Measurements from ENCODE around the gene SOWAHB. TPM values are rescaled to one million over a fixed set of nuclear protein-coding genes. Genes with fewer than 3 reads are reported as not detected.

Gene SOWAHB, protein sequence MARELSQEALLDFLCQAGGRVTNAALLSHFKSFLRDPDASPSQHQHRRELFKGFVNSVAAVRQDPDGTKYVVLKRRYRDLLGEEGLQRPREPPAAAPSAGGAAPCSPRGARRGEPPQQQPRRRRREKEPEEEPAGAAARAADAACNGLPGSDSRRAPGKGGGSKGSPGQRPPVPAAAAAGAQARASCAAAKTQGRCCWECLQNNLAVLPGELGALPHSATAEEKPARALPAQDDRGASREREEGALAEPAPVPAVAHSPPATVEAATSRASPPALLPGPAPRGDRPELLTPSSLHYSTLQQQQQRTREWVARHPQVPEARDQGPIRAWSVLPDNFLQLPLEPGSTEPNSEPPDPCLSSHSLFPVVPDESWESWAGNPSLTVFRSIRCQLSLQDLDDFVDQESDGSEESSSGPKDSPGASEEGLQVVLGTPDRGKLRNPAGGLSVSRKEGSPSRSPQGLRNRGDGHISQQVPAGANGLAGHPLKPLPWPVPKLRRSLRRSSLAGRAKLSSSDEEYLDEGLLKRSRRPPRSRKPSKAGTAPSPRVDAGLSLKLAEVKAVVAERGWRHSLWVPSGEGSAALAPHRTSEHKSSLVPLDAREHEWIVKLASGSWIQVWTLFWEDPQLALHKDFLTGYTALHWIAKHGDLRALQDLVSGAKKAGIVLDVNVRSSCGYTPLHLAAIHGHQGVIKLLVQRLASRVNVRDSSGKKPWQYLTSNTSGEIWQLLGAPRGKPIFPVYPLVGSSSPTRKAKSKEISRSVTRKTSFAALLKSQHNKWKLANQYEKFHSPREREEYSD
- not detected for total RNA-seq

DNA sequence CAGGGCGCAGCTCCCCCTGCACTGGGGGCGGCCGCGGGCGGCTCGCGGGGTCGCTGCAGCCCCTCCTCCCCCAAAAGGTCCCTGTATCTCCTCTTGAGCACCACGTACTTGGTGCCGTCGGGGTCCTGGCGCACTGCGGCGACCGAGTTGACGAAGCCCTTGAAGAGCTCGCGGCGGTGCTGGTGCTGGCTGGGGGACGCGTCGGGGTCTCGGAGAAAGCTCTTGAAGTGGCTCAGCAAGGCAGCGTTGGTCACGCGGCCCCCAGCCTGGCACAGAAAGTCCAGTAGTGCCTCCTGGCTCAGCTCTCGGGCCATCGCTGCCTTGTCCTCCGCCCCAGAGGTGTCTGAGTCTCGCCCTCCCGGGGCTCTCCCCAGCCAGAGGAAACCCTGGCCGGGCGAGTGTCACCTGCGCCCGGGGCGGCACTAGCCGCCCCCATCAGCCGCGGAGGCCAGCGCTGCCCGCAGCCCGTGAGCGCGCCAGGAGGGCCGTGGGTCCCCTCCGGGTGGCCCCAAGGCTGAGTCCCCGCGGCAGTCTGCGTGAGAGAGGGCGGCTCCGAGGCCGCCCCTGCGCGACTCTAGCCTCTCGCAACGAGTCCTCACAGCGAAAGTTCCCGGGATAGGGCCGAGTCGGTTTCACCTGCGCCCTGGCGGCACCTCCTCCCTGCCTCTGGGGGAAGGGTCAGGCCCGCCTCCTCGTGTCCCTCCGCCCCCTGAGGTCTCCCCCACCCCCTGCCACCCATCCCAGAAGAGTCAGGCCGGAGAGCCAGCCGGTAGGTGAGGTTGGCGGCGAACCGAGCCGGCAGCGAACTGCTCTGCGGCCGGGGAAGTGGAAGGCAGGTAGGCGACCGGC, at the start of gene SOWAHB:
TSS of gene SOWAHB (minus strand) at position 609 of the 849 bp plus-strand sequence. CDS start at position 314, 295 bp downstream.
- peak; percentile 33 for DNase-seq
- no peaks in the 10 kb centered on the region for H3K4me1 Mint-ChIP-seq (ENCODE audit: low read depth)
- no peaks in the 10 kb centered on the region for H3K9me3 Mint-ChIP-seq
- H3K27me3 Mint-ChIP-seq, result peaks cover 24% of the 10 kb centered on the region
- POLR2A ChIA-PET, result no interaction called here
- CTCF ChIA-PET, result interaction anchor here (1.6 kb wide), 1 partner anchor 147 kb away, joined by 5 read pairs; no protein-coding TSS in a partner anchor
- H3K4me3 Mint-ChIP-seq, result peak within 1 kb of the TSS; percentile 46
- H3K36me3 Mint-ChIP-seq, result no peaks in the 10 kb centered on the region
- H3K27ac Mint-ChIP-seq, result no peak within 1 kb of the TSS
- intact Hi-C loops (cut with micrococcal nuclease), result loop anchor here (5.0 kb wide), 1 partner anchor 135 kb away; no protein-coding TSS in a partner anchor

DNA sequence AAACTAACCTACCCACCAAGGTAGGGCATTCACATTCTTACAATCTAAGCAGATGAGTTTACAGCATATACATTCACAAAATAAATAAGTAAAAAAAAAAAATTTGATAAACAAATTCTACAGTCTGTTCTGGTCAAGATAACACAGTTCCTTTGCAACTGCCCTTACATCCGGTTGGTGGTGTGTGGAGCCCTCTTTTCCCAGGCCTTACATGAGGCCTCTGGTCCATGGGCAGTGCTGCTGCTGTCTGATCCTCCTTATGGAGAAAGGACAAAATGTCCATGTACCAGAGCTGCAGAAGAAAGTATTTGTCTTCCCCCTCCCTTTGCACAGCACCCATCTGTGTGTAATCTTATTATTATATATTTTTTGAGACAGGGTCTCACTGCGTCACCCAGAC, 49.4 kb upstream of the SOWAHB start:
- Mint-ChIP-seq H3K4me1 (ENCODE audit: low read depth) (peaks cover 12% of the 10 kb centered on the region), H3K36me3 (no peaks in the 10 kb centered on the region), H3K27me3 (peaks cover 11% of the 10 kb centered on the region), H3K27ac (no peak overlapping the region), H3K9me3 (no peaks in the 10 kb centered on the region), H3K4me3 (no peak overlapping the region)
- no peak for DNase-seq
- intact Hi-C loops (cut with micrococcal nuclease), result loop anchor here (5.0 kb wide), 1 partner anchor 95 kb away; no protein-coding TSS in a partner anchor
- POLR2A ChIA-PET, result interaction anchor here (0.6 kb wide), 2 partner anchors 45 to 134 kb away, joined by 4 to 5 read pairs; no protein-coding TSS in a partner anchor
- CTCF ChIA-PET, result interaction anchor here (2.5 kb wide), 1 partner anchor 98 kb away, joined by 8 read pairs; no protein-coding TSS in a partner anchor

DNA sequence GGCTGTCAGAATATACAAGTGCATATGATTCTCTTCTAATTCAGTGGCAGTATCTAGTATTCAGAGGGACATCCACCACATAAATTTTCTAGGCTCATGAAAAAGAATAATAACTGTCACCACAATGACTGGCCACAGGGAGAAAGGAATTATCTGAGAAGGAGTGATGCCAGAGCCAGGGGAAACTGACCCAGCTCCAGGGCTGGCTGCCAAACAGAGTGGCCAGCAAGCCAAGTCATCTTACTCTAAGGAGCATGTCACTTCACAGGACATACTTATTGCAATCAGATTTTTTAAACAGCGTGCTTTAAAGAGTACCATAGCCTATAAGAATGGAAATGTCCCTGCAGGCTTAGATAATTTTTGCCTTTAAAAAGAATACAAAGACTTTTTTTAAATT, 45.8 kb upstream of the SOWAHB start:
- POLR2A ChIA-PET, result no interaction called here
- peaks cover 3% of the 10 kb centered on the region for H3K4me1 Mint-ChIP-seq (ENCODE audit: low read depth)
- no peaks in the 10 kb centered on the region for H3K36me3 Mint-ChIP-seq
- no peak for DNase-seq
- peaks cover 5% of the 10 kb centered on the region for H3K27me3 Mint-ChIP-seq
- no peak overlapping the region for H3K27ac Mint-ChIP-seq
- H3K9me3 Mint-ChIP-seq, result peaks cover 4% of the 10 kb centered on the region
- intact Hi-C loops (cut with micrococcal nuclease), result no loop called here
- no peak overlapping the region for H3K4me3 Mint-ChIP-seq
- CTCF ChIA-PET, result no interaction called here

DNA sequence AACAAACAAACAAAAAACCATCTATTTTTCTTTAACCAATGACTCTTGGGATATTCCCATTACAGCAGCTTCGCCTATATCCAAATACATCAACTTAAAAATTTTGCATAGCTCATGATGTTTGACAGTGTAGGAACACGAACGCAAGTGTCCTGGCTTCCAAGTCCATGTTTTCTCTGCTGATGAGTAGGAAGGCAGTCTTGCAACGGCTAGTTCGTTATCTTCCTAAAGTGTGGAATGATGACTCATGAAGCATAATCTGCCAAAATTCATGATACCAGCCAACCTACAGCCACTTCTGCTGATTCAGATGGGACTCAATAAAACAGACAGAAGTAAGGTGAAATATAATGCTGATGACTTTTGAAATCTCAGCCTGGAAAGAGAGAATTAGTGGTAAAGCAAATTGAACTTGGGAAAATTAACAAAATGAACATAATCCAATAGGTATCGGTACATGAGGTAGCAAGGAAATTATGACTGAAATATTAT, 45.2 kb upstream of the SOWAHB start:
- intact Hi-C loops (cut with micrococcal nuclease), result no loop called here
- ChIA-PET POLR2A (no interaction called here), CTCF (no interaction called here)
- no peak overlapping the region for H3K27ac Mint-ChIP-seq
- no peak for DNase-seq
- peaks cover 3% of the 10 kb centered on the region for H3K27me3 Mint-ChIP-seq
- H3K4me1 Mint-ChIP-seq (ENCODE audit: low read depth), result no peaks in the 10 kb centered on the region
- no peak overlapping the region for H3K4me3 Mint-ChIP-seq
- no peaks in the 10 kb centered on the region for H3K36me3 Mint-ChIP-seq
- H3K9me3 Mint-ChIP-seq, result peaks cover 4% of the 10 kb centered on the region

DNA sequence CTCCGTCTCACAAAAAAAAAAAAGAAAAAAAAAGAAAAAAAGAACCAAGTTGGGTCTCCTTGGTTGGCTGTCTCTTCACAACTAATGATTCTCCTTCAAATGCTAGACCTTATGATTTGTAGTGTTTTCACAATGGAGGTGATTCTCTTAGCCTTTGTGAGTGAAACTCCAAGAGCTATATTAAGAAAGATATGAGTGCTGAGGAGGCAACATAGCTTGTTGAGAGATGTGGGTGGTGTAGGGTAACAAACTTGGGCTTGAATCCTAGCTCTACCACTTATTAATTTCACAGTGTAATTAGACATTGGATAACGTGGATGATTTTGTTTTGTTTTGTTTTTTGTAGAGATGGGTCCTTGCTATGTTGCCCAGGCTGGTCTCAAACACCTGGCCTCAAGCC, 41.2 kb upstream of the SOWAHB start:
- H3K9me3 Mint-ChIP-seq, result peaks cover 9% of the 10 kb centered on the region
- no peak overlapping the region for H3K4me3 Mint-ChIP-seq
- no peak overlapping the region for H3K27ac Mint-ChIP-seq
- H3K4me1 Mint-ChIP-seq (ENCODE audit: low read depth), result no peaks in the 10 kb centered on the region
- intact Hi-C loops (cut with micrococcal nuclease), result no loop called here
- POLR2A ChIA-PET, result no interaction called here
- H3K36me3 Mint-ChIP-seq, result no peaks in the 10 kb centered on the region
- CTCF ChIA-PET, result no interaction called here
- DNase-seq, result no peak
- H3K27me3 Mint-ChIP-seq, result peaks cover 5% of the 10 kb centered on the region

DNA sequence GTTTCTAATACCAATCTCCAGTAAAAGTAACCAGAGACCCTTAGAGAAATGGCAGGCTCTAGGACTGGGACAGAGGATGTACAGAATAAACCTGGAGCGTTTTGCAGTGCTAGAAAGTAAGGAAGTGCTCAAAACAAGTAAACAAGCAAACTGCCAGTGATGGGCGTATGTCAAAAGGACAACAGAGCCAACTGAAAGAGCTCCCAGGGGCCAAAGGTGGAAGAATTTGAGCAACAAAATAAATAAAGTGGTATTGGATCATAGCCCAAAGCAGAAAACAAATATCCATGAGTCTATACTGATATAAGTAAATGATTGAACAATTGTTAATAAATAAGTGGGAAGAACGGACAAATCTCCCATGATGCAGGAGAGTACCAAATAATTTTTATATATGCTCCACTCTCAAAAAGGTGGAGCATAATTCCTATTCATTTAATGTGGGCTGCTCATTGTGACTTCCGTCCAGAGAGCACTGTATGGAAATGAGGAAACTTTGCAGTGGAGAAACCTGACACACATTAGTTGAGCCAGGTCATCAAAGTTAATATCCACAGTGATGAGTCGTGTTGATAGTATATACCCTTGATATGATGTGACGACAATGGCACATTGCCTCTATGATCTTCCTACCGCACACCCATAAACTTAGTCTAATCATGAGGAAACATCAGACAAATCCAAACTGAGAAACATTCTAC, 33.8 kb upstream of the SOWAHB start:
- ChIA-PET POLR2A (no interaction called here), CTCF (no interaction called here)
- Mint-ChIP-seq H3K27ac (no peak overlapping the region), H3K36me3 (no peaks in the 10 kb centered on the region), H3K4me3 (no peak overlapping the region), H3K27me3 (no peaks in the 10 kb centered on the region), H3K9me3 (peaks cover 4% of the 10 kb centered on the region), H3K4me1 (ENCODE audit: low read depth) (no peaks in the 10 kb centered on the region)
- intact Hi-C loops (cut with micrococcal nuclease), result no loop called here
- no peak for DNase-seq

DNA sequence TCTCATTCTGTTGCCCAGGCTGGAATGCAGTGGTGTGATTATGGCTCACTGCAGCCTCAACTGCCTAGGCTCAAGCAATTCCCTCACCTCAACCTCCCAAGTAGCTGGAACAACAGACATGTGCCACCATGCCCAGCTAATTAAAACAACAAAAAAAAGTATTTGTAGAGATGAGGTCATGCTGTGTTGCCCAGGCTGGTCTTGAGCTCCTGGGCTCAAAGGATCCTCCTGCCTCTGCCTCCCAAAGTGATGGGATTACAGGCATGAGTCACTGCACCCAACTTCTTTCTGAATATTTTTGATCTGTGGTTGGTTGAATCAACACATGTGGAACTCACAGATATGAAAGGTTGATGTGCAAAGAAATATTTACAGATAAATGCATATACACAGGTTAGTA, 33.1 kb upstream of the SOWAHB start:
- Mint-ChIP-seq H3K4me3 (no peak overlapping the region), H3K27ac (no peak overlapping the region), H3K27me3 (no peaks in the 10 kb centered on the region), H3K9me3 (no peaks in the 10 kb centered on the region), H3K4me1 (ENCODE audit: low read depth) (no peaks in the 10 kb centered on the region), H3K36me3 (no peaks in the 10 kb centered on the region)
- ChIA-PET CTCF (no interaction called here), POLR2A (no interaction called here)
- intact Hi-C loops (cut with micrococcal nuclease), result no loop called here
- no peak for DNase-seq

DNA sequence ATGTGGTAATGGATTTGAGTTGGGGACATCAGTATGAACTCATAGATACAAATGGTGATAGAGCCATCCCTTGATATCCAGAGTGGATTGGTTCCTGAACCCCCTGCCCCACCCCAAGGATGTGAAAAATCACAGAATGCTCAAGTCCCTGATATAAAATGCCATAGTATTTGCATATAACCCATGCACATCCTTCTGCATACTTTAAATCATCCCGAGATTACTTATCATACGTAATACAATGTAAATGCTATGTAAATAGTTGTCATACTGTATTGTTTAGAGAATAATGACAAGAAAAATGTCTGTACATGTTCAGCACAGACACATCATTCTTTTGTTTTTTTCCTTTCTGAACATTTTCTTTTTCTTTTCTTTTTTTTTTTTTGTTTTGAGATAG, 32.7 kb upstream of the SOWAHB start:
- POLR2A ChIA-PET, result no interaction called here
- intact Hi-C loops (cut with micrococcal nuclease), result no loop called here
- no peaks in the 10 kb centered on the region for H3K36me3 Mint-ChIP-seq
- H3K4me3 Mint-ChIP-seq, result no peak overlapping the region
- no peaks in the 10 kb centered on the region for H3K27me3 Mint-ChIP-seq
- no peak for DNase-seq
- no peaks in the 10 kb centered on the region for H3K4me1 Mint-ChIP-seq (ENCODE audit: low read depth)
- H3K27ac Mint-ChIP-seq, result no peak overlapping the region
- CTCF ChIA-PET, result no interaction called here
- H3K9me3 Mint-ChIP-seq, result no peaks in the 10 kb centered on the region

DNA sequence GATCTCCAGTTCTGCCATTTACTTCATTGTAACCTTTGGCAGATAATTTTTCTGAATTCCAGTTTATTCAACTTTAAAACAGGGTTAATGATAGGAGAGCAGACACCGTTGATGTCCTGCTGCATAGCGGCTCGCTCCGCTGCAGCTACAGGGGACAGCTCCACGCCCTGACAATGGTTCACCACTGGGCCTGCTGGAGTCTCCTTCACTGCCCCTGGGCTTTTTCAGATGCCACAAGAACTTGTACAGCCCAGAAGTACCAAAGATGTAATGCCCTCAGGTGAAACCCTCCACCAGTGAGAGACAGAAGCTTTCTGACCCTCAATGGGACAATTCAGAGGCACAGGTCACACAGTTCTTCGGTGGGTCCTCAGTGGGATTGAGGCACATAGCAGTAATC, 28.9 kb upstream of the SOWAHB start:
- no peak overlapping the region for H3K4me3 Mint-ChIP-seq
- POLR2A ChIA-PET, result no interaction called here
- H3K4me1 Mint-ChIP-seq (ENCODE audit: low read depth), result no peaks in the 10 kb centered on the region
- DNase-seq, result no peak
- no peaks in the 10 kb centered on the region for H3K36me3 Mint-ChIP-seq
- H3K27ac Mint-ChIP-seq, result no peak overlapping the region
- no peaks in the 10 kb centered on the region for H3K9me3 Mint-ChIP-seq
- CTCF ChIA-PET, result no interaction called here
- intact Hi-C loops (cut with micrococcal nuclease), result no loop called here
- H3K27me3 Mint-ChIP-seq, result no peaks in the 10 kb centered on the region

DNA sequence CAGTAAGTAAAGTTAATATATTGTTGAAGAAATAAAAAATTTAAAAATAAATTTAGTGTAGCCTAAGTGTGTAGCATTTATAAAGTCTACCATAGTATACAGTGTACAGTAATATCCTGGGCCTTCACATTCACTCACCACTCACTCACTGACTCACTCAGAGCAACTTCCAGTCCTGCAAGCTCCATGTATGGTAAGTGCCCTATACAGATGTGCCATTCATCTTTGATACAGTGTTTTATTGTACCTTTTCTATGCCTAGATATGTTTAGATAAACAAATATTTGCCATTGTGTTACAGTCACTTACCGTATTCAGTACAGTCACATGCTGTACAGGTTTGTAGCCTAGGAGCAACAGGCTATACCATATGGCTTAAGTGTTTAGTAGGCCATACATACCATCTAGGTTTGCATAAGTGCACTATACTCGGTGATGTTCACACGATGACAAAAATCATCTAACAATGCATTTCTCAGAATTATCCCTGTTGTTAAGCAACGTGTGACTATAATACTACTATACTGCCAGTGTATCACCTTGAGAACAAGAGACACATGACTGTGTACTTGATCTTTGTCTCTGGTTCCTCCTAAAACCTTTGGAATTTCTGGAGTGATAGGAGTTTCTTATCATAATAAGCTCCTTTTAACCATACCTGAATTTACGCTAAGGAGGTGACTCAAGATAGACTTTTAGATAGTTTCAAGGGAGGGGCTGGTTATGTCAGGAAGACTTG, 25.8 kb upstream of the SOWAHB start:
- Mint-ChIP-seq H3K27ac (no peak overlapping the region), H3K36me3 (no peaks in the 10 kb centered on the region), H3K27me3 (no peaks in the 10 kb centered on the region), H3K9me3 (no peaks in the 10 kb centered on the region), H3K4me3 (no peak overlapping the region), H3K4me1 (ENCODE audit: low read depth) (no peaks in the 10 kb centered on the region)
- CTCF ChIA-PET, result no interaction called here
- DNase-seq, result no peak
- intact Hi-C loops (cut with micrococcal nuclease), result no loop called here
- POLR2A ChIA-PET, result no interaction called here

DNA sequence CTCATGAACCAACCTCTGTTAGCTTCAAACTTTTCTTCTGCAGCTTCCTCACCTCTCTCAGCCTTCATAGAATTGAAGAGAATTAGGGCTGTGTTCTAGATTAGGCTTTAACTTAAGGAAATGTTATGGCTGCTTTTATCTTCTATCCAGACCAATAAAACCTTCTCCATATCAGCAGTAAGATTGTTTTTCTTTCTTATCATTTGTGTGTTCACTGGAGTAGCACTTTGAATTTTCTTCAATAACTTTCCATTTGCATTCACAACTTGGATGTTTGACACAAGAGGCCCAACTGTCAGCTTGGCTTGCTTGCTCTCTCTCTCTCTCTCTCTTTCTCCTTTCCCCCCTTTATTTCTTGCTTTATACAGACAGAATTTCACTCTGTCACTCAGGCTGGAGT, 22.8 kb upstream of the SOWAHB start:
- DNase-seq, result no peak
- no peaks in the 10 kb centered on the region for H3K9me3 Mint-ChIP-seq
- H3K4me3 Mint-ChIP-seq, result no peak overlapping the region
- H3K27ac Mint-ChIP-seq, result no peak overlapping the region
- no peaks in the 10 kb centered on the region for H3K27me3 Mint-ChIP-seq
- intact Hi-C loops (cut with micrococcal nuclease), result no loop called here
- H3K36me3 Mint-ChIP-seq, result no peaks in the 10 kb centered on the region
- H3K4me1 Mint-ChIP-seq (ENCODE audit: low read depth), result no peaks in the 10 kb centered on the region
- ChIA-PET POLR2A (no interaction called here), CTCF (no interaction called here)

Data from activated CD4-positive, alpha-beta memory T cell treated with anti-CD3 and anti-CD28 coated beads for 36 hours (primary cell).